CD4-positive, alpha-beta T cell treated with Interleukin-15 for 1 hour (primary cell): ENCODE measurements around the gene IGSF9B.

ENCODE experiments used
- DNase-seq: peaks from one replicate; pipeline ENCODE4 v3.0.0-alpha.2; 2020

The IGSF9B gene

DNA sequence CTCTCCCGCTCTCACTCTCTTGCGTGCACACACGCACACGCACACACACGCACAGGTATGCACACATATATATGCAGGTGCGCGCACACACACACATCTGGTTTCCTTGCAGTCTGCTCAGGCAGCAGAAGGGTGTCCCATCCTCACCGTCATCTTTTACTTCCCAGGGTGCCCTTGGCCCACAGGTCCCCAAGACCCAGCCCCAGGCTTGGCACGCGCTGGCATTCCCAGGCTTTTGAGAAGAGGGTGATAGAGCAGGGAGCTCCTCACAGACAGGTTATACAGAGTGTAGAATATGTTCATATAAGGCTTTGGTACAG lies 59.5 kb downstream of the IGSF9B start:
- no peak for DNase-seq

DNA sequence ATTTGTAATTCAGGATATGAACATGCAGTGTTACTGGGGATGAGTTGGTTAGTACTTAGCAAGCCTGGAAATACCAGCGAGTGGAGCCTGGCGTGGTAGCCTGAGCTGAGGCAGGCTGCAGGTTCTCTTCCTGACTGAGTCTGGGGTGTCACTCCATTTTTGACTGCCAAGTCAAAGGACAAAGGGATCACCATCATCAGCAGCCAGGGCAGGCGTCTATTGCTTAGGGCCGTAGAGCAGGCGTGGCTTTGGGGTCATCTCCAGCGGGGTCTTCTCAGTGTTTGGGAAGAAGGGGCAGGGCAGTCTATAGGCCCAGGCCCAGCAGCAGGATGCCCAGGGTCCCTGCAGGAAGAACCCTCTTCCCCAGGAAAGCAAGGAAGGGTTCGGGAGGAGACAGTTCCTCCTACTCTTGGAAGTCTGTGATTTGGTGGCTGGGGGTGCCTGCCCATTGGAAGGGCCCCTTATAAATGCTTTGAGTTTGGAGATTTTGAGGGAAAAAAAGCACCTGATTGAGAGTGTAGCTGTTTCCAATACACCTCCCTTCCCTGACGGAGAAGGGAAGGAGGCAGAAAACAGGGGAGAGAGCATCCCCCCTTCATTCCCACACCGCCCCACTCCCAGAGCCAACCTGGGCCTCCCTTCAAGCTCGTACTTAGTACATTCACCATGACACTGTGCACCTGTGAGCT lies 60.0 kb downstream of the IGSF9B start:
- no peak for DNase-seq

DNA sequence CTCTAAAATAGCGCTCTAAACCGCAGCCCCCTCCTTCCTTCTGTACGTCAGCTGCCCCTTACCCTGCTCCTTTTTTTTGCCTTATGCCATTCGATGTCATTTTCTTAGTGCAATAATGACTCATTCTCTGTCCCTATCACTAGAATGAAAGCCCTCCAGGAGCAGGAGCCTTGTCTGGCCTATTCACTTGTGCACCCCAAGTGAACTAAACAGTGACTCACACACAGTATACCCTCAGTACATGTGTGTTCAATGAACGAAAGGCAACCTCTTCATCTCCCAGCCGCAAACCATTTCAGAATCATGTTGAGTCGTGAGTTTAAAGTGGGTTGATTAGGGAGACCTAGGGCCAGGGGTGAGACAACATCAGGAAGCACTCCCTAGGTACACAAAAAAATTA lies 60.7 kb downstream of the IGSF9B start:
- DNase-seq = no peak

DNA sequence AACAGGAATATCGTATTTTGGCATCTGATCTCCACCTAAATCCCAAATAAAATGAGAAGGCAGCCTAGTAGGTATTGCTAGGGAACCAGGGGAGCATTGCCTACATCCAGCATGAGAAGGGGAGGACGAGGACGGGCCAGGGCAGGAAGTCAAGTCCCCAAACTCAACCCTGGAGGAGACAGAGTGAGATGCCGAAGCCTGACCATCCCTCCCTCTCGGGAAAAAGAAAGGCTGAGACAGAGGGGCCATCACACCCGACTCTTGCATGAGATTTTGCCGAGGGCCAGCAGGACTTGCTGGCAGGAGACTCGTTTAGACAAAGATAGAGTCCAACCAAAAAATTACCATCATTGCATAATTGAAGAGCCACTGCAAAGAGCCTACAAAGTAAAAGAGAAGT lies 61.2 kb downstream of the IGSF9B start:
- no peak for DNase-seq

DNA sequence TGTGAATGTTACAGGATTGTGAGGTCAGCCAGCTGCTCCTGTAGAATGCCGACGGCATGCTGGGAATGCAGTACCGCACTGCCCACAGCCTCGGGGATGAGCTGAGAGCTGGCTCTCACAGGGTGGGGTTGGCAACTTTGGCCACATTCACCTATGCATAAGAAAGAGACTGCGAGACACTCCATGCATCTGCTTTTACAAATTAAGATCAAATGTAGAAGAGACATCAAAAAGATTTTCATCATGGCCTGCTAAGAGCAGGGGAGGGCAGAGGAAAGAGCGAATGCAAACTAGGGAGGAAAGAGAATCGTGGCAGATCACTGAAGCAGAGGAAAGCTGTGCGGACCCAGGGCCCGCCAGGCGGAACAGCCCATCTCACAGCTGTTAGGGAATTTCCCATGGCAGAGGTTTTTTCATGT lies 61.7 kb downstream of the IGSF9B start:
- DNase-seq = no peak

DNA sequence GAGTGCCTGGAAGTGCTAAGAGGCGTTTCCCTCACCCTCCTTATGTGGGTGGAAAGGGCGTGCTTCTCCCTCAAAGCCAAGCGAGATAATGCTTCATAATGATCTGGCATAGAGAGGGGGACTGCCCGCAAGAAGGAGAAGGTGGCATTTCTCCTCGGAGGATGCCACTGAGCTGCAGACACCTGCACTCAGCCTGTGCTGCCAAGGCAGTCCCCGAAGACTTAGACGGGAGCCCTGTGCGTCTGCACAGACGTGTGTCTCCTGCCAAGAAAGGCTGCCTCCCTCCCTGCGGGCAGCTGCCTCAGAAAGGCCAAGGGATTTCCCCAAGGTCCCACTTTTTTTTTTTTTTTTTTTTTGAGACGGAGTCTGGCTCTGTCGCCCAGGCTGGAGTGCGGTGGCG lies 63.4 kb downstream of the IGSF9B start:
- DNase-seq = no peak

DNA sequence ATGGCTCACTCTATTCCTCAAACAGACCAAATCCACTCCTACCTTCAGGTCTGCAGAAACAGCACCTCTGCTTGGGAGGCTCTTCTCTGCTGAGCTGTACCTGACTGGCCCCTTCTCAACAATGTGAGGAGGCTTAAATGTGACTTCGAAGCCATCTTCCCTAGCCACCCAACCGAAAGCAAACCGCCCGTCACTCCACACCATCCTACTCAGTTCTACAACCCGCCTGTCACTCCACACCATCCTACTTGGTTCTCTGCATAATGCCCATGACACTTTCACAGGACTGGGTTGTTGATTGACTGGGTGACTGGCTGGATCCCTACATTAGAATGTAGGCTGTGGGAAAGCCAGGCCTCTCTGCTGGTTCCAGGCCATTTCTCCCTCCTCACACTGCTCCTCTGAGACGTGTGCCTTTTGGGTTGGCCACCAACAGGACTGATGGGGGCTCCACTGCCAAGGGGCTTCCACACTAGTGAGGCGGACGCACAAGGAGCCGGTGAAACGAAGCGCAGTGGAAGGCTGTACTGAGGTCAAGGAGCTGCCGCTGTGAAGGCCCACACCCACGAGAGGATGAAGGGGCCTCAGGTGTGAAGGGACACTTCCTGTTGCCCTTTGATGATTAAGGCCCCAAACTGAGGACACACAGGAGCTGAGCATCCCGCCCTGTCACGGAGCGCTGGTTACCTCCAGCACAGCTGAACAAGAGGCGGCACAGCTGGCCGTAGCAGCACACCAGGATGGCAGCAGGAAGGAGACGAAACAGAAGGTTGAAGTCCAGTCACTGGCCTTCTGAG lies 64.0 kb downstream of the IGSF9B start:
- DNase-seq = no peak

DNA sequence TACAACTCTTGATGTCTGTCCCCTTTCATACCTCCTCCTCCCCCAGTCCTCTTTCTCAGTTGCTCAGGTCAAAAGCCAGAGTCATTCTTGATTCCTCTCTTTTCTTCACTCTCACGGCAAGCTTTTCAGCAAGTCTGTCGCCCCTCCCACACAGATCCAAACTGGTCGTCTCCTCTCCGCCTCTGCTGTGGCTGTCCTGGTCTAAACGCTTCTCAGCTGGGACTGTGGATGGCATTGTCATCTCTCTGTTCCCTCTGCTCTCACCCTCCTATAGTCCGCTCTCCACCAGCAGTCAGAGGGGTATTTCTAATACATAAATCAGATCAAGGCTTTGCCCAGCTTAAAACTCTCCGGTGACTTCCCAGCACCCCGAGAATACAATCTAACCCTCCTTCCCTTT lies 64.6 kb downstream of the IGSF9B start:
- DNase-seq = no peak

DNA sequence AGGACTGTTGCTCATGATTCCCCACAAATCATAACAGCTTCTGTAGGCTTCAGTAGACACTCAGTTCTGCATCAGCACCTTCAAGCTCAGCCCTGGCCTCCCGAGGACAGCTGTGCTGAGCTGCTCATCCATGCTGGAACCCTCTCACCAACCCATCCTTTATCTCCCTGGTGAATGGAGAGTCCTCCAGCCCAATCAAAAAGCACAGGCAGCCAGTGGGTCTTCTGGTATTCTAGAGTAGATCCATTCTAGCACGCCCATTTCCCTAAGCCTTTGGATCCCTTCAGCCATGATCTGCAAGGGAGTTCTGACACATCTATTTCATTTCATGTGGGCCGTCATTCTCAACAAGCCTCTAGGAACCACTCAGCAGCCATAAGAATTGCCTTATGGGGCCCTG lies 66.9 kb downstream of the IGSF9B start:
- no peak for DNase-seq

DNA sequence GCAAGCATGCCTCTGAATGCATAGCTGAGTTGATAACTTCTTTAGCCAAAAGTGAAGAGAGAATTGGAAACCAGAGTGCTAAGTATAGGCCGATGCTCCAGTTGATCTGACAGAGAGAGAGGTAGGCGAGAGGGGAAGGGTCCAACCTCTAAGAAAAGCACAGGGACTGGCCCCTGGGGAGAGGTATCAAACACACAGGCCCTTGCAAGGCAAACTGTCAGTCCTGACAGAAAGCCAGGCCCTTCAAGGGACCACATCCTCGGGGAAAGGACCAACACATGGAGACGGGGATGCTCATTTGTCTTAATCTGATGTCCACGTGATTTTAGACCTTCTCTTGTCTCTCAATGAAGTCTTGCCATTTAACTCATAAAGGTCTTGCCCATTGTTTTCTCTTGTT lies 67.6 kb downstream of the IGSF9B start:
- DNase-seq = no peak

DNA sequence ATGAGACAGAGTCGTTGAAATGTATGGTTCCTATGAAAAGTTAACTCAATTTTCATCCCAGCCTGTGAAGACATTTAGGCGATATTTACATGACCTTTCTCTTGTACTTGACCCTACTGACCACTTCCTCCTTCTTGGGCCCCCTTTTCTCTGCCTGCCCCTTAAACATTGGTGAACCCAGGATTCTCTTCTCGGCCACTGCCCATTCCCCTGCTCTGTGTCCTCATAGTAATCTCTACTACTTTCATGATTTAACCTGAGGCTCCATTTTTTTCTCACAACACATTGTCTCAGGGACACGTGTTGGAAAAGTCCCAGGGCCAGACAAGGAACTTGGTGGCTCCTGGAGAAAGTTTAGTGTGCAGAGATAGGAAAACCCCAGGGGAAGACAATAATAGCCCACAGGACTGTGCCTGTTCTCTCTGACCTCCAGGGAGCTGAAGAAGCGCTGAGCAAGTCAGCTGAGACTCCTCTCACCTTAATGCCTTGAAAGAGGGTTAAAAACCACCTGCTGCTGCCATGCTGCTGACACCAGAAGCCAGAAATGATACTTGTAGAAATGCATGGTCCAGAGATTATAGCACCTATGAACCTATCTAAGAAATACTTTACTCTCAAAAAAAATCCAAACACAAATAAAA lies 69.0 kb downstream of the IGSF9B start:
- no peak for DNase-seq

DNA sequence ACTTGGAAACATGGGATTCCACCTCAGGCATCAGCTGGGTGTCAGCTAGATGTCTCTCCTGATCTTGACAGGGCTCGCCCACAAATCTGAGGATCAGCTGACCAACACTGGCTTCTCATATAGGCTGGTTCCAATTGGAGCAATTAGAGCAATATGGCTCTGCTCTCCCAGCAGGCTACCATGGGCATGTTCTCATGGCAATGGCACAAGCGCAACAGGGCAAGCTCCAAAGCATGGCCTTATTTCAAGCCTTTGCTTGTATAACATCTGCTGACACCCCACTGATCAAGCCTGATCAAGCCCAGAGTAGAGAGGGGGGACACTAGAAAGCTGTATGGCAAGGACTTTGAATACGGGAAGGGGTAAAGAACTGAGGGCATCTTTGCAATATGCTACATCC lies 70.7 kb downstream of the IGSF9B start:
- DNase-seq = no peak

DNA sequence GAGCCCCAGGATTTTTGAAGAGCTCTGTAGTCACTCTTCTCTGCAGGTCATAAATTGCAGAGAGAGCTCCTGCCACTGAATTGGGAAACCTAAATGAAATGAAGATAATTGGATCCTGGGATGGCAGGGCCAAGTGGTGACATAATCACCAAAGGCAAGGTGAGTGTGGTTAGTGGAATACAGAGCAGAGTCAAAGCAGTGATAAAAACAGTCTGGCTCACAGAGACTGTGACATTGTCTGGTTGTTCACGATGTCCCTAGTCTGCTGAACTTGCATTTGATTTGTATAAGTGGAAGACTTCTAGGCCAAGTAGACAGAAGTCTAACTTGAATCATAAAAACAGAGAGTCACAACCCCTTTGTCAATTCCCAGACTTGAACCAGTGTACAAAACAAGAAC lies 84.6 kb downstream of the IGSF9B start:
- DNase-seq = no peak

DNA sequence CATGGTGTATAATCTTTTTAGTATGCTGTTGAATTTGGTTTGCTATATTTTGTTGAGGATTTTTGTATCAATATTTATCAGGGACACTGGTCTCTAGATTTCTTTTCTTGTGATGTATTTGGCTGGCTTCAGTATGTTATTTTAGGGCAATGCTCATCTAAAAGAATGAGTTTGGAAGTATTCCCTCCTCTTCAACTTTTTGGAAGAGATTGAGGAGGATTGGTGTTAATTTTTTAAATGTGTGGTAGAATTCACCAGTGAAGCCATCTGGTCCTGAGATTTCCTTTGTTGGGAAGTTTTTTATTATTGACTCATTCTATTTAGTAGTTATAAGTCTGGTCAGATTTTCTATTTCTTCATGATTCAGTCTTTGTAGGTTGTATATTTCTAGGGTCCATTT lies 89.3 kb downstream of the IGSF9B start:
- no peak for DNase-seq

DNA sequence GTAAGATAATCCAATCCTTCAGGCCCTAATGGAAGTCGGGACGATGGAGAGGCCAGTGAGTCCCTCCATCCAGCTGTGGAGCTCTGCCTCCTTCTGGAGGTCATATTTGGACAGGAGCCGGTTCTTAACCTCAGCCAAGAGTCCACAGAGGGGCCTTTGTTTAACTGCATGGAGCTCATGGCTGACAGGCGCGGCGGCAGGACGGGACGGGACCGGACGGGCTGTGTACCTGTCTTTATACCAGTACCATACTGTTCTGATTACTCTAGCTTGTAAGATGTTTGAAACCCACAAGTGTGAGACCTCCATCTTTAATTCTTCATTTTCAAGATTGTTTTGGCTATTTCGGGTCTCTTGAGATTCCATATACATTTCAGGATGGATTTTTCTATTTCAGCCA lies 91.3 kb downstream of the IGSF9B start:
- DNase-seq = no peak

DNA sequence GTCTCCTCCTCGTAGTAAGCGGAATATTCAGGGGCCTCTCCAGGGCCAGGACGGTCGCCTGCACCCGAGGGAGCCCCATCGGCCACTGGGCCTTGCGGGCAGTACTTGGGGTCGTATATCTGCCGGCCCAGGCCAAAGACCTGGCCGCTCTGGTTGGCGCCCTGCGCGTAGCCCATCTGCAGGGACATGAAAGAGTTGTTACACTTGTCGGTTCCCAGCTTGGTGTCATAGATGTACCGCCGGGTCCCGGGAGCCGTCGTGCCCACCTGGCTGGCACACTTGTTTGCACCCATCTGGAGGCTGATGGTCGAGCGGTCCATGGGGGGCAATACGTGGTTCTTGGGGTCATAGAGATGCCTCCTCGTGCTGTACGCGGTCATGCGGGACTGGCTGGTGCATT lies 92.0 kb downstream of the IGSF9B start:
- DNase-seq = no peak

DNA sequence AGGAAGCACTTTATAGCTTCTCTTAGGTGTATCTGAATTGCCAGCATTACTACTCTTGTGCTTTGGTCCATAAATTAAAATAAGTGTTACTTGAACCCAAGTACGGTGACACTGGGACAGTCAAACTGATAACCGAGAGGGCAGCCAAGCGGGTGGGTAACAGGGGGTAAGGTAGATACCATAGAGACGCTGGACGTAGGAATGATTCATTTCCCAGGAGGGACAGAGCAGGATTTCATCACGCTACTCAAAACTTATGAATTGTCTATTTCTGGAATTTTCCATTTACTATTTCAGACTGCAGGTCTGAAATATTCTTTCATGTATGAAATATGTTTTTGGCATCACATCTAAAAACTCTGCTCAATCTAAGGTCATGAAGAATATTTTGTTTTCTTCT lies 96.6 kb downstream of the IGSF9B start:
- no peak for DNase-seq
